22Rv1 (cell line): ENCODE measurements around the gene SLC16A8.

Source experiments
- CTCF ChIP-seq: fragments of 450-650 bp; IDR thresholded peaks from 2 replicates; pipeline ENCODE4 v1.5.1; 2017; ENCODE audit warnings: mild to moderate bottlenecking
- ZFX ChIP-seq: fragments of 450-650 bp; IDR thresholded peaks from 2 replicates; pipeline ENCODE4 v1.6.1; 2017; ENCODE audit warnings: antibody characterized with exemption, borderline replicate concordance

GRCh38 chr22:38065539-38065938, 18.4 kb downstream of the SLC16A8 start:
- TF ChIP-seq CTCF: no peak
- TF ChIP-seq ZFX: no peak
